HL-60 (cell line): ENCODE measurements around the gene SPAG9.

Source experiments
- CTCF ChIP-seq: IDR thresholded peaks from one replicate; pipeline ENCODE4 v1.5.1; 2011; ENCODE audit warnings: low read length, control low read depth, inconsistent platforms; ENCODE audit not compliant: insufficient read depth
- GABPA ChIP-seq: IDR thresholded peaks from 2 replicates; pipeline ENCODE4 v1.6.1; 2012; ENCODE audit warnings: low read depth
- POLR2AphosphoS5 ChIP-seq: IDR thresholded peaks from 2 replicates; pipeline ENCODE4 v1.6.1; 2012; ENCODE audit warnings: low read depth
- REST ChIP-seq: IDR thresholded peaks from 2 replicates; pipeline ENCODE4 v1.6.1; 2012; ENCODE audit warnings: low read depth; ENCODE audit not compliant: insufficient replicate concordance
- SPI1 ChIP-seq: IDR thresholded peaks from 2 replicates; pipeline ENCODE4 v1.6.1; 2012; ENCODE audit warnings: low read depth, mild to moderate bottlenecking, borderline replicate concordance

GRCh38 chr17:51152766-51153209 lies 32.1 kb upstream of the SPAG9 start:
- TF ChIP-seq CTCF = no peak
- TF ChIP-seq SPI1 = no peak
- no peak for TF ChIP-seq GABPA
- no peak for TF ChIP-seq POLR2AphosphoS5
- no peak for TF ChIP-seq REST
